Adrenal gland (tissue), 5 donors: ENCODE results near the gene SH3BP5L.

Experiments used
- CTCF ChIP-seq, 6 experiments: fragments of 450-650 bp in 4 of 6; fragments of 200-600 bp in 2 of 6; sonication (generic) in 1 of 6; IDR thresholded peaks; 1 replicate in 5 of 6; 2 replicates in 1 of 6; pipeline versions ENCODE4 v1.5.1 to v1.8.0; 2016 to 2021; ENCODE audit warnings: antibody characterized with exemption in 6 of 6, mild to moderate bottlenecking in 2 of 6, moderate library complexity in 1 of 6
- POLR2A ChIP-seq, 2 donors: fragments of 450-650 bp; IDR thresholded peaks; one replicate each; pipeline ENCODE4 v1.6.1; 2017; ENCODE audit warnings: antibody characterized with exemption in 2 of 2, mild to moderate bottlenecking in 2 of 2, moderate library complexity in 1 of 2
- donor health status: DM: no; HTN: no; CAD: no.

GRCh38 chr1:248807067-248807737 lies 18.5 kb downstream of the SH3BP5L start:
- peak; percentile 49 to 86 (median 77) for TF ChIP-seq CTCF (IDR thresholded peaks at IDR 0.05)
- TF ChIP-seq POLR2A (IDR thresholded peaks at IDR 0.05): no peak
